DMS53 treated with DMSO at 0.1 percent for 48 hours (cell line): ENCODE data around the gene TOMM20.
A peak's percentile ranks its signal among the peaks of the same experiment; 100 is the strongest.
"Not testable (repeated sequence)": the region's sequence is repeated elsewhere in the genome, so short reads cannot be mapped to it uniquely, and the experiment has no call there.

Source experiments
- DNase-seq: peaks from one replicate; lab custom pipeline; 2025; ENCODE audit not compliant: unreplicated experiment; lab: John Stamatoyannopoulos, UW

The TOMM20 gene

DNA sequence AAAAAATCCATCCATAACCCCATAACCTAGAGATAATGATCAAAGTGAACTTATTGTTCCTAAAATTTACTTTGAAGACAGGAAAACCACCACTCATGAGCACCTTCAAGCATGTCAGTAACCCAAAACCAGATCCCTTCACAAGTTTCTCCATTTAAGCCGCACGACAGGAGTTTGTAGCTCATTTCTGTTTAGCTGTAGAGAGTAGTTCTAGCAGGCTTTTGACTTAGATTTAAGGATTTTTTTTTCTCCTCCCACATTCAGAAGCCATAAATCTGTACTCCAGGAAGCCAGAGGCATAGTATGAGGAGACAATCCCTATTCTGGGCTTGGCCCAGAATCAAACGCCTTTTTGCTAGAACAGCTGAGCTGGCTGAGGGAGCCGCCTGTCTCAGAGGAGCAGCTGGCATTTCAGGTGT is 25.6 kb downstream of the TOMM20 start:
- no peak for DNase-seq

GRCh38 chr1:235102259-235102582 is 26.4 kb downstream of the TOMM20 start:
- DNase-seq = no peak

DNA sequence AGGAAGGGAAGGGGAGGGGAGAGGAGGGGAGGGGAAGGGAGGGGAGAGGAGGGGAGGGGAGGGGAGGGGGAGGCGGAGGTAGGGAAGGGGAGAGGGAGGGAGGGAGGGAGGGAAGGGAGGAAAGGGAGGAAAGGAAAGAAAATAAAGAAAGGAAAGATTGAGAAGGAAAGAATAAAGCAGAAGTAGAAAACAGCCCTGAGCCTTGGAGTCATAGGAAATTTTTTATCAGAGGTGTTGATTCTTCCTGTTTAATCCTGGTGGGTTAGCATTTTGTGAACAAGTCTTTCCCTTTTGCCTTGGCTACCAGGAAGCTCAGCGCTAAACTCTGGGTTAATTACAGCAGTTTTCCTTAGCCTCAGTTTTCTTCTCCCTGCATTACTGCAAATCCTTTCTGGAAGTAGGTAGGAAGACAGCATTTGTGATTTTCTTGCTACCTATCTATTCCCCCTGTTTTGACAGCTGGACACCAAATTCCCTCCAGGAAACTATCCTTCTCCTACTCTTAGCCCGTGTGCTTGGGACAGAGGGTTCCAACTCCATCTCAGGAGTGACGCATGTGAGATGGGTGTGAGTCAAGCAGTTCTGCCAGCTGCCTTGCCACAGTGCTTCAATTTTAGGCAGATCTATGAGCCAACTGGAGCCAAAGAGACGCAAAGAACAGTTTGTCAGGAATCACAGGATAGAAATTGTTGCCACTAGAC is 26.9 kb downstream of the TOMM20 start:
- DNase-seq = no peak

DNA sequence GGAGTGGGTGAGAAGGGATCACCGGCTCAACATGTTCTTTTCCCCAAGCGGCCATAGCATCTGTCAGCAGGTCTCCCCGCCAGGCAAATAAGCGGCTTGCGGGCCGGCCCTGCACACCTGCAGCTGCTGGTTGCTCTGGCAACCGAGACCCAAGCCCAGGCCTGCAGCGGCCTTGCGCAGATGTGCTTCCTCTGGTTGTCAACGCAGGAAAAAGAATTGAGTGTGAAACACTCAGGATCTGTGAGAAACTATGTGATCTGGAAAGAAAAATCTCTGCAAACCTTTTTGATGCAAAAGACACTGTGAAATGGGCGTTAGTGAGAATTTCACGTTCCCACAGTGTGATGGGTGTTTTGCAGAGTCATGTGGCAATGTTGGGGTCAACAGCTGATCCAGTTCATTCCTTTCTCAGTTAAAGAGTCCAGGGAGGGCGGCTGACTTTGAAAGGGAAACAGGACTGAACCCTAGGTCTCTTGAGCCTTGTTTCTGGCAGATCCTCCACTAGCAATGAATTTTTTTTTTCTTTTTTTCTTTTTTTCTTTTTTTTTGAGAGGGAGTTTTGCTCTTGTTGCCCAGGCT is 28.4 kb downstream of the TOMM20 start:
- DNase-seq = no peak

- no peak for DNase-seq
These were observed 29.6 kb downstream of the TOMM20 start for GRCh38 chr1:235098991-235099390.

DNA sequence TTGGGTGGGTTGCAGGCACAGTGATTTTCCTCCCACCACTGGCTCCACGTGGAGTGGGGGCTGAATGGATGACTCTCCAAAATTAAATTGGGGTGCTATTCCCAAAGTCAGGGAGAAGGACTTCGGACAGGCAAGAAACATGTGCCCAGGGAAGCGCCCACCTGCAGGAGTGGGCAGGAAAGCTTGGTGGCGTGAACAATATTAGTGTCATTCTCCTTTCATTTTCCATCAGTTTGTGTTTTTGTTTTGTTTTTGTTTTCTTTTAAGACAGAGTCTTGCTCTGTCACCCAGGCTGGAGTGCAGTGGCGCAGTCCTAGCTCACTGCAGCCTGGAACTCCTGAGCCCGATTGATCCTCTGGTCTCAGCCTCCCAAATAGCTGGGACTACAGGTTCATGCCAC is 30.1 kb downstream of the TOMM20 start:
- no peak for DNase-seq

- not testable (repeated sequence) for DNase-seq
These were observed 31.1 kb downstream of the TOMM20 start for GRCh38 chr1:235097501-235097900.

DNA sequence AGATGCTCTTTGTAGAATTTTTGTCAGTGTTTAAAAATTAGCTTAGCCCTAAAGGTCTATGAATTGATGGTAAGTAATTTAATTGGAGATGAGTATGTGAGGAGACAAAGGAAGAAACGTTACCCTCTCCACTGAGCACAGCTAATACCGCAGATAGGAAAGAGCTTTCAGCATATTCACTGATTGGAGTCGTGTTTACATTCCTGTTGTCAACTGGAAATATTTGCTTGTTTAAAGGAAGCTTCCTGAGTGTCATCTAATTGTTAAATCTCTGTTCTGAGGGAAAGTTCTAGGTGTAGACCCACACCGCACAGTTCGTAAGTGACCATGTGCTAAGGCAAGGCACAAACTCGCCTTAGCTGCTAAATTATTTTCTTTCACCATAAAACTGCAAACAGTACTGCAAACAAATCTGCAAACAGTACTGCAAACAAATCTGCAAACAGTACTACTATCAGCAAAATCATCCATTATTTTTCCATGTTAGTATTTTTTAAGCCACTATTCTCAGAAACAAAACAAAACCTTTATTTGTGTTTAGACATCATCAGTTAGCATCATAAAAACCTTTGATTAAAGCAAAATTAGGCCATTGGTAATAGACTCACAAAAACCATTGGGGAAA is 32.6 kb downstream of the TOMM20 start:
- no peak for DNase-seq

DNA sequence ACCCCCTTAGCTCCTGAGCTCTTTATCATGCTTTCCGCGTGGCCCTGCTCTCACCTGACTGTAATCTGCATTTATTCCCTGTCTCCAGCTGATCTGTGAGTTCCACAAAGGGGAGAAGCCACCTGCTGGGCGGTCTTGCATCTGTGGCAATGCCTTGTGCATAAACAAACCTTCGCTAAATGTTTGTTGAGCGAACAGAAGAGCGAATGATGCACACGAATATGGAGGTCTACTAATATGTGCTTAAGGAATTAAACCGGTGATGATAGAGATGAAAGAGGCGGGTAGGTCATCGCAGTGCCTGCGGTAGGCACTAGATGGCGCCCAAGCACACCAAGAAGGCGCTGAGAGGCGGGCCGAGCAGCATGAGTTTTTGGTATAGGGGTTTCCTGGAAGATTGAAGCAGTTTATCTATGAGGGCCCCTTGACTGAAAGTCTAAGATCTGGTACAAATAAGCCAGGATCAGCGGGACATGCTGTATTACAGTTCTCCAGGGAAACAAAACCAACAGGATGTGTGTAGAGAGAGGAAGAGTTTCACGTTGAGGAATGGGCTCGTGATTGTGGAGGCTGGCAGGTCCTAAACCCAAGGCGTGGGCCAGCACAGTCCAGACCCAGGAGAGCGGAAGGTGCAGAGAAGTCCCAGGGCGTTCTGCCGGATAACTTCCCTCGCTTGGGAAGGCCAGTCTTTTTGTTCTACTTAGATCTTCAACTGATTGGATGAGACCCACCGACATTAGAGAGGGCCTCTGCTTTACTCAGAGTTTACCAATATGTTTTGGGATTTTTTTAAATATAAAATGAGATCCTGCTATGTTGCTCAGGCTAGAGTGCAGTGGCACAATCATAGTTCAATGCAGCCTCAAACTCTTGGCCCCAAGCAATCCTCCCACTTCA is 34.7 kb downstream of the TOMM20 start:
- peak; percentile 77 for DNase-seq

GRCh38 chr1:235093013-235093695 is 35.5 kb downstream of the TOMM20 start:
- DNase-seq = peak; percentile 39

GRCh38 chr1:235092415-235092814 is 36.2 kb downstream of the TOMM20 start:
- DNase-seq = not testable (repeated sequence)

- DNase-seq = not testable (repeated sequence)
These were observed 36.6 kb downstream of the TOMM20 start for GRCh38 chr1:235092045-235092406.

- not testable (repeated sequence) for DNase-seq
These were observed 37.2 kb downstream of the TOMM20 start for GRCh38 chr1:235091319-235092044.

- no peak for DNase-seq
These were observed 38.1 kb downstream of the TOMM20 start for GRCh38 chr1:235090406-235091069.

GRCh38 chr1:235088907-235089306 is 39.7 kb downstream of the TOMM20 start:
- no peak for DNase-seq

DNA sequence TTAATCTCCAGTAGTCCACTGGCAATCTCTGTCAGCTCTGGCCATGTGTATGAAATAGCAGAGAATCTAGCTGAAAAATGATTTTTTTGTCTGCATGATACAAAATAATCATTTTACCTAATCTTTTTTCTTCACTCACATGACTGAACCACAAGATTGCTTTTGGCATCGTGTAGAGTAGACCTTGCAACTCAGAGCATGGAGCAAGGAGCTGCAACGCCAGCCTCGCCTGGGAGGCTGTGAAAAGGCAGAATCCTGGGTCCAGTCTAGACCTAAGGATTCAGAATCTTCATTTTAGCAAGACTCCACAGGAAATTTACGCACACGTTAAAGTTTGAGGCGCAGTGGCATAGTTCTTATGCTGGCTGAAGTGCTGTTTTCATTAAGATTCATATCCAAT is 40.2 kb downstream of the TOMM20 start:
- no peak for DNase-seq

GRCh38 chr1:235087906-235088305 is 40.7 kb downstream of the TOMM20 start:
- no peak for DNase-seq

DNA sequence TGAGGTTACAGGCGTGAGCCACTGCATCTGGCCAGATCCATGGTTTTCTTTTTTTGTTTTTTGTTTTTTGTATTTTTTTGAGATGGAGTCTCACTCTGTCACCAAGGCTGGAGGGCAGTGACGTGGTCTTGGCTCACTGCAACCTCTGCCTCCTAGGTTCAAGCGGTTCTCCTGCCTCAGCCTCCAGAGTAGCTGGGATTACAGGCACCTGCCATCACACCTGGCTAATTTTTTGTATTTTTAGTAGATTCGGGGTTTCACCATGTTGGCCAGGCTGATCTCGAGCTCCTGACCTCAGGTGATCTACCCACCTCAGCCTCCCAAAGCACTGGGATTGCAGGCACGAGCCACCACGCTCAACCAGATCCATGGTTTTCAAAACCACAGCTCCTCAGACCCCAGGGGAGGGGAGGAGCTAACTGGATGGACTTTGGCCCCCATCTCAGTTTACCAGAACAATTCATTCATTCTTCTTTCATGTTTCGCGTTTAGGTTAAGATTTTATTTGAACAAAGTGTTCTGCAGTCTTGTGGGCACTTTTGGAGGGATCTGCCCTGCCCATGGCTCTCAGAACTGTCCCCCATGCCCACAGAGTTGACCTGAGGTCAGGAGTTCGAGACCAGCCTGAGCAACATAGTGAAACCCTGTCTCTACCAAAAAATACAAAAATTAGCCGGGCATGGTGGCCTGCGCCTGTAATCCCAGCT is 43.1 kb downstream of the TOMM20 start:
- DNase-seq = not testable (repeated sequence)

DNA sequence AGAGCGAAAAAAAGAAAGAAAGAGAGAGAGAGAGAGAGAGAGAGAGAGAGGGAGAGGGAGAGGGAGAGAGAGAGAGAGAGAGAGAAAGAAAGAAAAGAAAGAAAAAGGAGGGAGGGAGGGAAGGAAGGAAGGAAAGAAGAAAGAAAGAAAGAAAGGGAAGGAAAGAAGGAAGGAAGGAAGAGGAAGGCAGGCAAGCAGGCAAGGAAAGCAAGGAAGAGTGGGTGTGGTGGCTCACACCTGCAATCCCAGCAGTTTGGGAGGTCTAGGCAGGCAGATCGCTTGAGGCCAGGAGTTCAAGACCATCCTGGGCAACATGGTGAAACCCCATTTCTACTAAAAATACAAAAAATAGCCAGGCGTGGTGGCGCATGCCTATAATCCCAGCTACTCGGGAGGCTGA is 47.8 kb downstream of the TOMM20 start:
- DNase-seq = not testable (repeated sequence)
